GM18517 (cell line): ENCODE results near the gene TBC1D10B.

Experiments
- ATAC-seq: cut with Tn5 transposase; IDR thresholded peaks from one replicate; pipeline ENCODE4 v1.9.1; 2021; ENCODE audit warnings: mild to moderate bottlenecking, moderate library complexity; ENCODE audit not compliant: unreplicated experiment

Gene TBC1D10B

DNA sequence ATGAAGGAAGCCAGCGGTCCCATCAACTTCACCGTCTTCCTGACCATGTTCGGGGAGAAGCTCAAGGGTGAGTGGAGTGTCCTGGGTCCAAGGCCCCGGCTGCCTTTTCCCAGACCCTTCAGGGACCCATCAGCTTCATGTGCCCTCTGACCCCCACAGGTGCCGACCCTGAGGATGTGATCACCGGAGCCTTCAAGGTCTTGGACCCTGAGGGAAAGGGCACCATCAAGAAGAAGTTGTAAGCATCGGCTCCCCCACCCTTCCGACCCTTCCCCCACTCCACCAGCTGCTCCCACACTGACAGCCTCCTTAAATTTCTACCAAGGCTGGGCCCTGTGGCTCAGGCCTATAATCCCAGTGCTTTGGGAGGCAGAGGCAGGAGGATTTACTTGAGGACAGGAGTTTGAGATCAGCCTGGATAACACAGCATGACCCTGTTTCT is 6.2 kb upstream of the TBC1D10B start:
- no peak for ATAC-seq

- no peak for ATAC-seq
These were observed 5.6 kb upstream of the TBC1D10B start for GRCh38 chr16:30375864-30376263.

GRCh38 chr16:30374538-30374937 is 4.2 kb upstream of the TBC1D10B start, which contains the start of gene MYL11:
Gene MYL11 (plus strand): TSS chr16:30374802. CDS start chr16:30374858, 56 bp downstream.
- no peak for ATAC-seq

DNA sequence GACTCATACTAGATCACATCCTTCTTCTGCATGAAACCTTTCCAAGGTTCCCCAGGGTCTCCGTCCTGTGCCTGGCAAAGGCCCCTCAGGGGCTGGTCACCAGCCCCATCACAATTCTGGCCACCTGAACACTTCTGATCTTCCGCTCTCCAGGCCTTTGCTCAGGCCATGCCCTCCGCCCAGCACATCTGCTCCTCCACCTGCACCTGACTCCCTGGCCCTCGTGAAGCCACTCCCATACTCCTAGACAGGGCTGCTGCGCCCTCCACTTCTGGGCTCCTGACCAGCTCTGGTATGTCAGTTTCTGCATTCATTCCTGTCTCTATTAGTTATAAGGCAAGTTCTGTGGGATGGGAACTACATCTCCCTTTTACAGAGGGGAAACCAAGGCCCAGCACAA is 2.4 kb upstream of the TBC1D10B start:
- ATAC-seq, result no peak

DNA sequence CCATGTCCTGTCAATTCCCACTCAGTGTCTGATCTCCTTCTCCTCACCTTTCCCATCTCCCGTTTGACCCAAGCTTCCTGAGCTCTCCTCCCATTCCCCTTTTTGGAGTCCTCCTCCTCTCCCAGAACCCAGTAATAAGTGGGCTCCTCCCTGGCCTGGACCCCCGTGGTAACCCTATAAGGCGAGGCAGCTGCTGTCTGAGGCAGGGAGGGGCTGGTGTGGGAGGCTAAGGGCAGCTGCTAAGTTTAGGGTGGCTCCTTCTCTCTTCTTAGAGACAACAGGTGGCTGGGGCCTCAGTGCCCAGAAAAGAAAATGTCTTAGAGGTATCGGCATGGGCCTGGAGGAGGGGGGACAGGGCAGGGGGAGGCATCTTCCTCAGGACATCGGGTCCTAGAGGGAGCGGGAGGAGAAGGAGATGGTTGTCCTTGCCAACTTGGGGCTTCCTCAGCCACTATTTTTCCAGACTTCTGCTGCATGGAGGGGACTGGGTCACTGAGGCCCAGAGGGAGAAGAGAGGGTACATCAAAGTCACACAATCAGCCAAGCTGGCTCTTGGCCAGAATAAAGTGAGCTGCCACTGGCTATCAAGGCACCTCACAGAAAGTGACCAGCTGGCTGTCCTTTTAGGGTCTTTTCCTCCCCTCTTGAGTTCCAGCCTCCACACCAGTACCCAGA is 1.9 kb upstream of the TBC1D10B start:
- ATAC-seq, result no peak

DNA sequence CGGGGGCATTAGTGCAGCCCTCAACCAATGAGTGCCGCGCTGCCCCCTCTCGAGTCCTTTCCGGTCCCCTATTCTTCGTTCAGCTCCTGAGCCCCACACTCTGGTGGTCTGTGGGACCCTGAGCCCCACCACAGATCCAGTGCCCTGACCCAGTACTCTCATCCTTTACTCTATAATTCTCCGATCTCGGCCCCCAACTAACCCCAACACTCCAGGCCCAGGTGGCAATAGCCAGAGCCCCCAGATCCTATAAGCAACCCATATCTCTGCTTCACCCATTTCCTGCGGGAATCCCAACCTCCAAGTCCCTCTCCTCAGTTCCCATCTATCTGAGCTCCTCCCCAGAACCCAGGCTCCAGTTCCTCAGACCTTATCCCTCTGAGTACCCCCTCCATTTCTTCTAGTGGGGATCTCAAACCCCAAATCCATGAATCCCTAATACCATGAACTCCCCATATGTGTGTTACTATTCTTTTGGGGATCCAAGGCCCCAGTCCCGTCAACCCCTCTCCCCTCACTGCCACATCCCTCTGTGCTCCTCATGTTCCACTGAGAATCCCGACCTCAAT is 1.0 kb upstream of the TBC1D10B start:
- no peak for ATAC-seq

- ATAC-seq, result no peak
These were observed 297 bp downstream of the TBC1D10B start for GRCh38 chr16:30369938-30370455.

GRCh38 chr16:30369091-30369937 is 980 bp downstream of the TBC1D10B start:
- ATAC-seq, result no peak

DNA sequence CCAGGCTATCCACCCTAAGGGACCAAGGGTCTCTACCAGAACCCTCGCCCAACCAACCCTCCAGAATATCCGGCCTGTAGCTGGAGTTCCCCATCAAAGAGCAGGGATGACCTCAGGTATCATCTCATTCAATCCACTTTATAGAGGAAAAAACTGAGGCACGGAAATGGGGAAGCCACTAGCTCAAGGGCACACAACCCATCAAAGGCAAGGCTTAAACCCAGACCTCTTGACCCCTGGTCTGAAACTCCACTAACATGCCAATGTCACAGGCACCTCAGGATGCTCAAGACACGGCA is 1.6 kb downstream of the TBC1D10B start:
- ATAC-seq, result no peak

DNA sequence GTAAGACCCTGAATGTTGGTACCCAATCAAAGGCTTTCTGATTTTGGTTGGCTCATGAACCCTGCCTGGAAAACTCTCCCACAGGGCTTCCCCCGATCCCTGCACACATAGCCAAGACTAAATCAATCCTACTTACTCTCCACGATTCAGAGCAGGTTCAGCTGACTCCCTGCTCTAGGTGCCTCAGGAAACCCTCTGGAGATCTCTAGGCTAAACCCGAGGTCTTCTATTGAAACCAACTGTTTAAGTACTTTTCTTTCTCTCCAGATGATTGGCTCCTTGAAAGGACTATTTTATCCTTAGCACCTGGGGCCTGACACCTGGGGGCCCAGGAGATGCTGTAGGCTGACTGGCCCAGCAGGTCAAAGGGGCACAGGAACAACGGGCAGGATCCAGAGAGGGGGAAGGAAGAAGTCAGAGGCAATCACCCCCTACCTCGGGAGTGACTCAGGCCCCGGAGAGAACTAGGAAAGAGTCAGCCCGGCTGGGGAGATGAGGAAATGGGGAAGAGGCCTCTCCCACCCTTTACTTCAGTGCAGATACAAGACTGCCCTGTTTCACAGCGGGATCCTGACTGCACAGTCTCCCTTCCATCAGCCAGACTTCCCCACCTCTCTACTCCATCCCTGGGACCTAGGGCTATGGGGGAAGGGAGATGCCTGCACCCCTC is 2.0 kb downstream of the TBC1D10B start:
- no peak for ATAC-seq

GRCh38 chr16:30367349-30368009 is 2.8 kb downstream of the TBC1D10B start:
- no peak for ATAC-seq

DNA sequence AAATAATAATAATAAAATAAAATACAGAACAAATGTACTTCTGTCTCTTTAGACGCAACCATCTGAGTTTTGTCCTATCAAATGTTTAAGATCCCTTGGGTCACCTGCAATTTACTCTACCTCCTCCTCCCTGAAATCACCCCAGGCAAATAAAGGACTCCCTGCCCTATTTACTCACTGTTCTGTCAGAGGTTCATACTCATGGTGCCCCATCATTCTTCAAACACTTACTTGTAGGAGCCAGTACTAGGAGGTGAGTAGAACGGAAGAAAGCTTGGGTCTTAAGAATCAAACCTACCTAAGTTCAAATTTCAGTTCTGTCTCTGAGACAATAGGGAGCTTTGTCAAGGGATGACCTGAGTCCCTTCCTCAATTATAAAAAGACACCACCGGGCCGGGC is 3.8 kb downstream of the TBC1D10B start:
- no peak for ATAC-seq

DNA sequence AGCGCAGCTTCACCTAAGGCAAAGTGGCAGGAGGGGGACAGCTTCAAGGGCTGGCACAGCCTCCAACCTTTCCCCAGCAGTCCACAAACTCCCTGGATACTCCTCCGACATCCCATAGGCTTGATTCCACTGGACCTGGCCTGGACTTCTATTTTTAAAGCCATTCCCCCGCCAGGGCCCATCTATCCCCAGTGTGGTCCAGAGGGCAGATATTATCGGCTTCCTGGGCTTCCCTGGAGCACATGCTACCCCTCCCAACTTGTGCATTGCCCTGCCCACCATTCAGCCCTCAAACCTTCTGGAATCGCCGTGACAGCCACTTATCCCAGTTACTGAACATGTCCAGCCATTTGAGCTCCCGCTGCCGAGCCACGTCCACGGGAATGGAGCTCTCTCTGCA is 5.1 kb downstream of the TBC1D10B start:
- no peak for ATAC-seq

DNA sequence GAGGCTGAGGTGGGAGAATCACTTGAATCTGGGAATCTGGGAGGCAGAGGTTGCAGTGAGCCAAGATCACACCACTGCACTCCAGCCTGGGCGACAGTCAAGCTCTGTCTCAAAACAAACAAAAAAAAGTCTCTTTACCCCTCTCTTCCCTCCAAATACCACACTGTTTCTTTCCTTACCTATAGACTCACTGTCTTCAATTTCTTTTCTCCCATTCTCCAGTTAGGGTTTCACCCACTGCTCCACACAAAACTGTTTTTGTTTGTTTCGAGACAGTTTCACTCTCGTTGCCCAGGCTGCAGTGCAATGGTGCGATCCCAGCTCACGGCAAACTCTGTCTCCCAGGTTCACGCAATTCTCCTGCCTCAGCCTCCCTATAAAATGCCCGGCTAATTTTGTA is 9.1 kb downstream of the TBC1D10B start:
- no peak for ATAC-seq

- no peak for ATAC-seq
These were observed 10.5 kb downstream of the TBC1D10B start for GRCh38 chr16:30359871-30360170.

DNA sequence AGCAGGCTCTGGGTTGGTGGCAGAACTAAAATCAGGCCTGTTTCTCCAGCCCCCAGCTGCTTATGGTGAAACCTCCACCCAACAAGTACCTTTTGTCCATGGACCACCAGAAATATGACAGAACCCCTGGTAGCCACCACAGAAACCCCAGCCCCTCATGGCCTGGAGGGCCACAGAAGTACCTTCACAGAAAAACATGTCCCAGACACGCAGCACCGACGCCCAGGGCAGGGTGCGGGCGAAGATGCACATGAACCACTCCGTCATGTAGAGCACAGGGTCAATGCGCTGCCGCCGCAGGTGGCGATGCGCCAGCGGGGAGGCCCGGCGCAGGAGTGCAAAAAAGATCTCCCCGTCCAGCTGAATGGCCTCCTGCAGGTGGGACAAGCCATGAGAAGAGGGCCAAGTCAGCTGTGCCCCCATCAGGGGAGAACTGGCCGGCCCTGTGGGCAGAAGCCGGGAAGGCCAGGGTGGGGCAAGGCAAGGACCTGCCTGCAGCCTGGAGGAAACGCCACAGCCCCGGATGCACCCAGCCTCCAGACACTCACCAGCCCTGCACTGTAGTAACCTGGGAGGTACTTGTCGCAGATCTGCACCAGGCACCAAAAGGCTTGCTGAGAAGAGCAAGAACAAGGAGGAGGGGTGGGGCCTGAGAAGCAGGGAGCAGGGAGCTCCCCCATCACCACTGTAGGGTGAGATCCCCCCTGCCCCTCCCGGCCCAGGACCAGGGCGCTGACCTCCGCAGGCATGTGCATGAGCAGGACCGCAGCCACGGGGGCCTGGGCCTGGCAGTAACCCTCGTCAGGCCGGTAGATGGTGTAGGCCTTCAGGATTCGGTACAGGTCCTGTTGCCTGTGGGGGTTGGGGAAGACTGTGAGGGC is 11.1 kb downstream of the TBC1D10B start:
- no peak for ATAC-seq

DNA sequence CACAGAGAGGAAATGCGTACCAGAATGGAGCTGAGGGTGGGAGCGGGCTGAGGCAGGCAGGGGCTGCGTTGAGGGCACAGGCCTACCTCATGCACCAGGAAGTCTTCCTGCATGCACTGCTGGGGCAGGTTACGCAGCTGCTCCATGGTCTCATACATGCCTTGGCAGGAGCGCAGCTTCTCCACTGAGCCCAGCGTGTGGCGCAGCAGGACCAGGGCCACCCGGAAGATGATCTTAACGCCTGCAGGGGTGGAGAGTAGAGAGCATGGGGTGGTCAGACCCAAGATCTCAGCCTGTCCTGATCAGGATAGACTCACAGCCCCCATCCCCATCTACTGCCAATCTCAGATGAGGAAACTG is 11.7 kb downstream of the TBC1D10B start:
- no peak for ATAC-seq

GRCh38 chr16:30357715-30358576 is 12.3 kb downstream of the TBC1D10B start:
- ATAC-seq, result no peak

DNA sequence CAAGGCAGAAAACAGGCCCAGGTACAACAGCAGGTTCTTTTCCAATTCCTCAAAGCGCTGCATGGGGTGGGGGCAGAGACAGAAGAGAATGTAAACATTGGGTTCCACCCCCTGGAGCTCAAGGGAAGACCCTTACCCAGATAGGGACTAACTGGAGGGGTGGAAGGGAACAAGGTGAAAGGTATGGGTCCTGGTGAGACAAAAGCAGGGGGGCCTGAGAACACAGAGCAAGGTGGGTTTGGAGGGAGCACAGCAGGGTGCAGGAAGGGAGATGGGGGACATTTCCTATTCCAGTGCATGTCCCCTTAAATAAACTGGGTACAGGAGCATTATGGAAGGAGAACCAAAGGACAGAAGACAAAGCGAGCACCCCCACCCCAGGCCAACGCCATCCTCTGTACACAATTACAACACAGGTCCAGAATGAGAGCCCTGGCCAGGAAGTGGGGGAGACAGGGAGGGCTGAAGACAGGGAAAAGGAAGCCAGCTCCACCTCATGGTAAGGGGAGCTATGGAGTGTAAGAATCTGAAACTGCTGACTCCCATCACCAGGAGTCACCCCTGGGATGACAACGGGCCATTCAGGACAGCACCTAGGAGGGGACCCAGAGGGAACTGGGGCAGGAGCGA is 13.1 kb downstream of the TBC1D10B start:
- no peak for ATAC-seq
